ENCODE results near the gene RAB3GAP2.

- no peak for TF ChIP-seq CTCF (IDR thresholded peaks at IDR 0.05 in 8 of 11, conservative IDR thresholded peaks at IDR 0.05 in 3 of 11)
- TF ChIP-seq POLR2AphosphoS5 (IDR thresholded peaks at IDR 0.05), result no peak
These were observed 49.3 kb downstream of the RAB3GAP2 start for GRCh38 chr1:220222939-220223338.

All from spleen (tissue), 7 donors.